Suprapubic skin (tissue), 3 donors: ENCODE data around the gene RNU6-8.

Experiments used
- CTCF ChIP-seq, 2 donors: fragments of 200-600 bp in 1 of 2; fragments of 450-650 bp in 1 of 2; sonication (generic) in 1 of 2; IDR thresholded peaks; one replicate each; pipeline ENCODE4 v1.5.1; 2016 to 2019; ENCODE audit warnings: antibody characterized with exemption in 2 of 2, mild to moderate bottlenecking in 1 of 2, moderate library complexity in 1 of 2
- POLR2AphosphoS5 ChIP-seq, 3 donors: sonication (generic); formaldehyde crosslinking; IDR thresholded peaks; one replicate each; pipeline ENCODE4 v1.6.1; 2017; ENCODE audit warnings: antibody characterized with exemption in 3 of 3

DNA sequence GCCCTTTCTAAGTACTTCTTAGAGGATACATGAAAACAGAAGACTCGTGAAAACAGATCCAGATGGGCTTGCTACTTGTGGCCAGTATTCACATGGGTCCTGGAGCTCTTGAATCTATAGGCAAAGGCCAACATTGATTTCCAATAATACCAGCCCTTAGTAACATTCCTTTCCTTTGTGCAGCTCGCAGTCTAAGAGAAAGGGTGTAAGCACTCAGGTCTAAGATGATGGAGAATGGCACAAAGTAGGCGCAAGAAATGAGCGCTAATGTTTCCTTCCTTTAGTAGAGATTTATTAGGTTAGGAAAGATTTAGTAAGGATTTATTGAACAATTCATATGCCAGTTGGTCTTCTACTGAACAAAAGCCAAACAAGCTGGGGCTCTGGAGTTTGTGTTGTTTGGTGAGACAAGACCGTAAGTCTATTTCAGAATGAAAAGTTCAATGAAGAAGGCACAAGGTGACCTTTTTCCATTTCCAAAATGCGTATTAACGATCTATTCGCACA is 525 bp downstream of the RNU6-8 start:
- TF ChIP-seq CTCF (IDR thresholded peaks at IDR 0.05) (no peak), POLR2AphosphoS5 (IDR thresholded peaks at IDR 0.05) (no peak)
